Trophoblast cell (in vitro differentiated cells and primary cell): ENCODE results near the gene RASAL2.
A peak's percentile ranks its signal among the peaks of the same experiment; 100 is the strongest.

Experiments used
- DNase-seq, 2 donors: peaks; one replicate each; pipeline ENCODE4 v3.0.0-alpha.2; 2016
- H2AFZ ChIP-seq: 2 replicates; pipeline ENCODE4 v1.6.1; 2013; ENCODE audit warnings: low read length, moderate library complexity, mild to moderate bottlenecking; ENCODE audit not compliant: insufficient read depth, poor library complexity
- H2AK5ac ChIP-seq: 2 replicates; pipeline ENCODE4 v1.6.1; 2013; ENCODE audit warnings: mild to moderate bottlenecking, low read length
- H2BK120ac ChIP-seq: 2 replicates; pipeline ENCODE4 v1.6.1; 2013; ENCODE audit warnings: low read length, mild to moderate bottlenecking, moderate library complexity; ENCODE audit not compliant: insufficient read depth, poor library complexity
- H2BK12ac ChIP-seq: 2 replicates; pipeline ENCODE4 v1.6.1; 2013; ENCODE audit warnings: mild to moderate bottlenecking, low read length, moderate library complexity
- H2BK5ac ChIP-seq: 2 replicates; pipeline ENCODE4 v1.6.1; 2013; ENCODE audit warnings: low read length, low read depth, moderate library complexity, mild to moderate bottlenecking; ENCODE audit not compliant: poor library complexity
- H3K14ac ChIP-seq: 2 replicates; pipeline ENCODE4 v1.6.1; 2013; ENCODE audit warnings: mild to moderate bottlenecking, low read length
- H3K18ac ChIP-seq: 2 replicates; pipeline ENCODE4 v1.6.1; 2013; ENCODE audit warnings: mild to moderate bottlenecking, low read length
- H3K23ac ChIP-seq: 2 replicates; pipeline ENCODE4 v1.6.1; 2013; ENCODE audit warnings: low read length
- H3K27ac ChIP-seq: 2 replicates; pipeline ENCODE4 v1.5.1; 2013; ENCODE audit warnings: low read depth, mild to moderate bottlenecking, inconsistent platforms, low read length, moderate library complexity
- H3K27me3 ChIP-seq: 2 replicates; pipeline ENCODE4 v1.6.1; 2013; ENCODE audit warnings: inconsistent platforms, mild to moderate bottlenecking, low read length, moderate library complexity; ENCODE audit not compliant: insufficient read depth
- H3K36me3 ChIP-seq, 2 experiments: 1 replicate in 1 of 2; 2 replicates in 1 of 2; pipeline ENCODE4 v1.6.1; 2013; ENCODE audit warnings: low read length in 2 of 2, mild to moderate bottlenecking in 2 of 2, moderate library complexity in 1 of 2; ENCODE audit not compliant: insufficient read depth in 2 of 2, control insufficient read depth in 1 of 2
- H3K4ac ChIP-seq: 2 replicates; pipeline ENCODE4 v1.6.1; 2013; ENCODE audit warnings: low read depth, mild to moderate bottlenecking, low read length, moderate library complexity
- H3K4me1 ChIP-seq, 2 experiments: 1 replicate in 1 of 2; 2 replicates in 1 of 2; pipeline ENCODE4 v1.6.1; 2013; ENCODE audit warnings: low read length in 2 of 2, mild to moderate bottlenecking in 2 of 2, moderate library complexity in 1 of 2; ENCODE audit not compliant: insufficient read depth in 2 of 2, control insufficient read depth in 1 of 2
- H3K4me2 ChIP-seq: 2 replicates; pipeline ENCODE4 v1.6.1; 2013; ENCODE audit warnings: inconsistent platforms, mild to moderate bottlenecking, low read length, moderate library complexity
- H3K4me3 ChIP-seq: 2 replicates; pipeline ENCODE4 v1.5.1; 2013; ENCODE audit warnings: mild to moderate bottlenecking, low read depth, low read length, inconsistent platforms
- H3K79me1 ChIP-seq: one replicate; pipeline ENCODE4 v1.6.1; 2013; ENCODE audit warnings: low read length
- H3K79me2 ChIP-seq: 2 replicates; pipeline ENCODE4 v1.6.1; 2013; ENCODE audit warnings: low read length, mild to moderate bottlenecking; ENCODE audit not compliant: control insufficient read depth, insufficient read depth, poor library complexity
- H3K9ac ChIP-seq: 2 replicates; pipeline ENCODE4 v1.6.1; 2013; ENCODE audit warnings: mild to moderate bottlenecking, low read length
- H3K9me3 ChIP-seq: 2 replicates; pipeline ENCODE4 v1.6.1; 2013; ENCODE audit warnings: low read depth, mild to moderate bottlenecking, control low read depth, inconsistent platforms, low read length; ENCODE audit not compliant: insufficient read depth
- H4K12ac ChIP-seq: 2 replicates; pipeline ENCODE4 v1.6.1; 2013; ENCODE audit warnings: low read depth, mild to moderate bottlenecking, low read length, moderate library complexity
- H4K8ac ChIP-seq: 2 replicates; pipeline ENCODE4 v1.6.1; 2013; ENCODE audit warnings: low read depth, mild to moderate bottlenecking, low read length, moderate library complexity
- H4K91ac ChIP-seq: one replicate; pipeline ENCODE4 v1.6.1; 2013; ENCODE audit warnings: low read depth, mild to moderate bottlenecking, low read length, moderate library complexity
- WGBS: extraction: QIAGEN DNeasy Blood & Tissue Kit; methylation state at CpG from one replicate; pipeline ENCODE4 v1.1.7; 2013; ENCODE audit warnings: missing lambda C conversion rate; ENCODE audit not compliant: insufficient read length, insufficient coverage; ENCODE audit errors: extremely low coverage; 5-methylcytosine and 5-hydroxymethylcytosine counted together

RASAL2 gene

GRCh38 chr1:178060789-178061556 is 32.9 kb upstream of the RASAL2 start:
- H2BK12ac ChIP-seq = peak overlapping the region; percentile 70
- H3K4ac ChIP-seq = no peak overlapping the region
- H3K79me2 ChIP-seq = no peaks in the 10 kb centered on the region
- peak overlapping the region; percentile 34 for H4K8ac ChIP-seq
- no peak overlapping the region for H3K9ac ChIP-seq
- H4K12ac ChIP-seq = no peak overlapping the region
- peak; percentile 87 to 98 for DNase-seq
- H2BK5ac ChIP-seq = no peak overlapping the region
- H3K23ac ChIP-seq = no peak overlapping the region
- no CpG with 5 or more reads among the region's 9 CpGs for WGBS
- H3K27me3 ChIP-seq = no peaks in the 10 kb centered on the region
- H3K36me3 ChIP-seq = no peaks in the 10 kb centered on the region
- peak overlapping the region; percentile 52 for H3K18ac ChIP-seq
- peaks cover 12 to 14% of the 10 kb centered on the region in 2 experiments for H3K4me1 ChIP-seq
- peak overlapping the region; percentile 51 for H4K91ac ChIP-seq
- H2AFZ ChIP-seq = no peak overlapping the region
- peak overlapping the region; percentile 43 for H3K4me2 ChIP-seq
- H3K27ac ChIP-seq = peak overlapping the region; percentile 61
- no peak overlapping the region for H2AK5ac ChIP-seq
- H3K9me3 ChIP-seq = no peaks in the 10 kb centered on the region
- H3K79me1 ChIP-seq = peaks cover 10% of the 10 kb centered on the region
- H3K4me3 ChIP-seq = no peak overlapping the region
- peak overlapping the region; percentile 43 for H2BK120ac ChIP-seq
- no peak overlapping the region for H3K14ac ChIP-seq

GRCh38 chr1:178061620-178062019 is 32.3 kb upstream of the RASAL2 start:
- Histone ChIP-seq H4K12ac (no peak overlapping the region), H3K4me3 (no peak overlapping the region), H2AK5ac (no peak overlapping the region), H3K14ac (no peak overlapping the region), H3K23ac (no peak overlapping the region), H2AFZ (no peak overlapping the region), H3K9ac (no peak overlapping the region), H3K4me1 (peaks cover 12 to 14% of the 10 kb centered on the region in 2 experiments), H3K9me3 (no peaks in the 10 kb centered on the region), H3K4ac (no peak overlapping the region), H4K8ac (no peak overlapping the region), H3K36me3 (no peaks in the 10 kb centered on the region), H3K27ac (no peak overlapping the region), H2BK120ac (no peak overlapping the region), H2BK5ac (no peak overlapping the region), H3K79me1 (peaks cover 10% of the 10 kb centered on the region), H3K27me3 (no peaks in the 10 kb centered on the region), H3K18ac (no peak overlapping the region), H2BK12ac (no peak overlapping the region), H4K91ac (no peak overlapping the region), H3K4me2 (no peak overlapping the region), H3K79me2 (no peaks in the 10 kb centered on the region)
- WGBS = no CpG with 5 or more reads among the region's 1 CpG
- no peak for DNase-seq

GRCh38 chr1:178064191-178064821 is 29.6 kb upstream of the RASAL2 start:
- H2BK12ac ChIP-seq = no peak overlapping the region
- no peak overlapping the region for H2AK5ac ChIP-seq
- no peaks in the 10 kb centered on the region for H3K9me3 ChIP-seq
- H3K36me3 ChIP-seq = no peaks in the 10 kb centered on the region
- no peak overlapping the region for H2AFZ ChIP-seq
- peak overlapping the region; percentile 59 for H3K9ac ChIP-seq
- no peak overlapping the region for H3K23ac ChIP-seq
- peaks cover 5% of the 10 kb centered on the region for H3K79me1 ChIP-seq
- H3K18ac ChIP-seq = no peak overlapping the region
- H3K4me2 ChIP-seq = no peak overlapping the region
- no peaks in the 10 kb centered on the region for H3K79me2 ChIP-seq
- H4K91ac ChIP-seq = no peak overlapping the region
- no peak overlapping the region for H3K27ac ChIP-seq
- H2BK120ac ChIP-seq = no peak overlapping the region
- H4K8ac ChIP-seq = no peak overlapping the region
- no peak overlapping the region for H4K12ac ChIP-seq
- no peak overlapping the region for H2BK5ac ChIP-seq
- no peak overlapping the region for H3K4me3 ChIP-seq
- H3K14ac ChIP-seq = no peak overlapping the region
- DNase-seq = no peak
- H3K4ac ChIP-seq = no peak overlapping the region
- no CpG with 5 or more reads among the region's 8 CpGs for WGBS
- peaks cover 7% of the 10 kb centered on the region in 2 experiments for H3K4me1 ChIP-seq
- no peaks in the 10 kb centered on the region for H3K27me3 ChIP-seq

GRCh38 chr1:178065250-178065649 is 28.7 kb upstream of the RASAL2 start:
- no peaks in the 10 kb centered on the region for H3K27me3 ChIP-seq
- no peak for DNase-seq
- no peaks in the 10 kb centered on the region for H3K79me2 ChIP-seq
- H3K9me3 ChIP-seq = no peaks in the 10 kb centered on the region
- peaks cover 3% of the 10 kb centered on the region for H3K79me1 ChIP-seq
- no peak overlapping the region for H3K4me3 ChIP-seq
- H3K4me2 ChIP-seq = no peak overlapping the region
- H2BK12ac ChIP-seq = no peak overlapping the region
- H3K23ac ChIP-seq = no peak overlapping the region
- no peak overlapping the region for H4K8ac ChIP-seq
- H3K14ac ChIP-seq = no peak overlapping the region
- no peak overlapping the region for H3K27ac ChIP-seq
- H3K36me3 ChIP-seq = no peaks in the 10 kb centered on the region
- H2AK5ac ChIP-seq = no peak overlapping the region
- H2BK5ac ChIP-seq = no peak overlapping the region
- H2BK120ac ChIP-seq = no peak overlapping the region
- WGBS = no CpG with 5 or more reads among the region's 3 CpGs
- no peak overlapping the region for H4K91ac ChIP-seq
- no peak overlapping the region for H3K18ac ChIP-seq
- H4K12ac ChIP-seq = no peak overlapping the region
- H2AFZ ChIP-seq = no peak overlapping the region
- H3K4ac ChIP-seq = no peak overlapping the region
- peaks cover 7% of the 10 kb centered on the region in 2 experiments for H3K4me1 ChIP-seq
- H3K9ac ChIP-seq = no peak overlapping the region
